Kidney epithelial cell (primary cell): ENCODE results near the gene PRKCA. TPM values are rescaled to one million over a fixed set of nuclear protein-coding genes. Genes with fewer than 3 reads are reported as not detected.

Experiments used
- DNase-seq: peaks from one replicate; pipeline ENCODE4 v3.0.0-alpha.2; 2010; ENCODE audit warnings: low read depth
- H3K27me3 ChIP-seq: 2 replicates; pipeline ENCODE4 v1.6.0; 2011; ENCODE audit warnings: low read length; ENCODE audit not compliant: control insufficient read depth, insufficient read depth
- H3K36me3 ChIP-seq: 2 replicates; pipeline ENCODE4 v1.5.1; 2011; ENCODE audit warnings: low read length; ENCODE audit not compliant: control insufficient read depth, insufficient read depth
- H3K4me3 ChIP-seq: 2 replicates; pipeline ENCODE4 v1.5.1; 2011; ENCODE audit warnings: low read depth, mild to moderate bottlenecking, control low read depth, low read length
- total RNA-seq: library from RNA; depleted of rRNA; stranded (reverse); fragments of >200 nt; gene quantifications from 2 replicates; pipeline ENCODE4 v1.2.3, GENCODE V29; 2015
- TF ChIP-seq, protein P1 (sequence below): IDR thresholded peaks from 2 replicates; pipeline ENCODE4 v1.5.1; 2011; ENCODE audit warnings: mild to moderate bottlenecking, moderate library complexity, low read length, control low read depth, inconsistent platforms; ENCODE audit not compliant: insufficient read depth, poor library complexity, severe bottlenecking

The PRKCA gene
- total RNA-seq, 1 donor from 2014 or later, result 5.7 TPM

DNA sequence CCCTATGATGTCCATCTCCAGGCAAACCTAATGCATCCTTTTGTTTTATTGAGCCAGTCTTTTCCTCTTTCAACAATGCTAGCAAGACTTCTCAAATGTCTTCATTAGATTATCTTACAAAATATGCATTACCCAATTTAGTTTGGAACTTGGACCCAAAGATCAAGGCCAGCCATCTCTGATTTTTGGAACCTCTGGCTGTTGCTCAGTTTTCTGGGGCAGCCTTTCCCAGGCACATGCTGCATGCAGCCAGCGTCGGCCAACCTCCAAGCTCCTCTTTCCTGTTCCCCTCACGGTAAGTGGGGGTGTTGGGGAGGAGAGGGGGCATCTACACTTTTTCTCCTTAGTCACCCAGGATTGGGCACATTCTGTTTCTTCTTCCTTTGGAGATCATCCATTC lies 189.3 kb downstream of the PRKCA start:
- Histone ChIP-seq H3K36me3 (no peaks in the 10 kb centered on the region), H3K27me3 (no peaks in the 10 kb centered on the region), H3K4me3 (no peak overlapping the region)
- no peak for DNase-seq
- TF ChIP-seq, protein P1, sequence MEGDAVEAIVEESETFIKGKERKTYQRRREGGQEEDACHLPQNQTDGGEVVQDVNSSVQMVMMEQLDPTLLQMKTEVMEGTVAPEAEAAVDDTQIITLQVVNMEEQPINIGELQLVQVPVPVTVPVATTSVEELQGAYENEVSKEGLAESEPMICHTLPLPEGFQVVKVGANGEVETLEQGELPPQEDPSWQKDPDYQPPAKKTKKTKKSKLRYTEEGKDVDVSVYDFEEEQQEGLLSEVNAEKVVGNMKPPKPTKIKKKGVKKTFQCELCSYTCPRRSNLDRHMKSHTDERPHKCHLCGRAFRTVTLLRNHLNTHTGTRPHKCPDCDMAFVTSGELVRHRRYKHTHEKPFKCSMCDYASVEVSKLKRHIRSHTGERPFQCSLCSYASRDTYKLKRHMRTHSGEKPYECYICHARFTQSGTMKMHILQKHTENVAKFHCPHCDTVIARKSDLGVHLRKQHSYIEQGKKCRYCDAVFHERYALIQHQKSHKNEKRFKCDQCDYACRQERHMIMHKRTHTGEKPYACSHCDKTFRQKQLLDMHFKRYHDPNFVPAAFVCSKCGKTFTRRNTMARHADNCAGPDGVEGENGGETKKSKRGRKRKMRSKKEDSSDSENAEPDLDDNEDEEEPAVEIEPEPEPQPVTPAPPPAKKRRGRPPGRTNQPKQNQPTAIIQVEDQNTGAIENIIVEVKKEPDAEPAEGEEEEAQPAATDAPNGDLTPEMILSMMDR, result no peak

DNA sequence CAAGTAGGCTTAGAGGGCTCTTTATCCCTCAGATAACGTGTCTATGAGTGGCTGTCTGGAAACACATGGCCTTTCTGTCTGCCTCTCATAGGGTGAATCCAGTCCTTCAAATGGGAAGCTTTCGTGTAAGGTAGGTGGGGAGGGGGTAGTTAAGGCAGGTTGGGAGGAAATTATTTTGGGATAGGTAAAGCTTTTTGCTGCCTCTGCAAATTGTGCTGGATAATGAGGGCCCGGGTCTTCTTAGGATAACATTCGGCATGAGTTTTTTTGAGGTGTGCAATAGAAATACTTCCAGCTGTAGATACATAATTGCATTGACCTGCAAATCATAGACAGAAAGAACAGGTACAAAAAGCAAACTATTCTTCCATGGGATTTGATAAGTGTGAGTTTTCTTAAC lies 189.7 kb downstream of the PRKCA start:
- DNase-seq, result no peak
- Histone ChIP-seq H3K36me3 (no peaks in the 10 kb centered on the region), H3K27me3 (no peaks in the 10 kb centered on the region), H3K4me3 (no peak overlapping the region)
- TF ChIP-seq, protein P1, result no peak

DNA sequence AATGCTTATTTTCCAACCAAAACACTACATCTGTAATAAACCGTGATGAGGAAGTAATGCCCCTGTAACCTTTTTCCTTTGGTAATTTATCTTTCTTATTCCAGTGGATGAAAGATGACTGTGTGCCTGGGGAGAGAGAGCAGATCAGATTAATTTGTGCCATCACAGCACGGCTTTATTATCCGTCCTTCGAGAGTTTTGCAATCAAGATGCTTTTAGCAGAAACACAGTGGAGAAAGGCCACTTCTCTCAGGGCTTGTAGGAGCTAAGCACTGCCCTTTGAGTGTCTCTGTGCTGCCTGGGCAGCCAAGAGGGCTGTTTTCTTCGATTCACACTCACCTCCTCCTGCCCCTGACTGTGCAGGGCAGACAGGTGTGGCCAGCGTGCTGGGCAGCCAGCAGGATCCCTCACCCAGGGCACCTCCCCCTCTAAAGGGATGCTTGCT lies 190.2 kb downstream of the PRKCA start:
- TF ChIP-seq, protein P1, result no peak
- no peaks in the 10 kb centered on the region for H3K27me3 ChIP-seq
- no peak for DNase-seq
- no peaks in the 10 kb centered on the region for H3K36me3 ChIP-seq
- H3K4me3 ChIP-seq, result no peak overlapping the region

DNA sequence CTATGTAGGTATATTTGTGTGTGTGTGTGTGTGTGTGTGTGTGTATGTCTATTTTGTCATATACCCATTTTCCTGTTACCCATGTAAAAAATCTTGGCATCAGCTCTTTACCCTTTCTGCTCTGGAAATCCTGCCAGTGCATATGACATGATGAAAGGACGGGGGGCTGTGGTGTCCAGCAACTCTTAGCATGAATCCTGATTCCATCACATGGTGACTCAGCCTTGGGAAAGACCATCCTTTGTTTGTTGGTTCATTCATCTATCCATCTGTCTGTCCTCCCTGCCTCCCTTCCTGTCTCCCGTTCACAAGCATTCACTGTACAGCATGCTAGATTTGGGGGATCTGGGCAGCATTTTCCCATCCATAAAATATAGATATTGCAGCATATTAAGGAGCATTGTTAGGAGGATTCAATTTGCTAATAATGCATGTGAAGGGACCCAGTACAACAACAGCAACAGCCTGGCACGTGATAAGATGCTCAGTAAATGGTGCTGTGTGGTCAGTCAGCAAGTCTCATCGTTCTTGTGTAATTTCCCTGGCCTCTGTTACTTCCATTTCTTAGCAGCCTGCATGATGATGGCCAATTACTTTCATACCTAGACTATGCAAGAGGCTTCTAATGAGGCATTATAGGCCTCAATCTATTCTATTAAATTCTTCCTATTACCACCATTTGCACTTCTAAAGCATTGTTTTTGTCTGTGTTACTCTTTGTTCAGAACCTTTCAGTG lies 191.0 kb downstream of the PRKCA start:
- DNase-seq, result no peak
- Histone ChIP-seq H3K36me3 (no peaks in the 10 kb centered on the region), H3K27me3 (no peaks in the 10 kb centered on the region), H3K4me3 (no peak overlapping the region)
- TF ChIP-seq, protein P1, result no peak

DNA sequence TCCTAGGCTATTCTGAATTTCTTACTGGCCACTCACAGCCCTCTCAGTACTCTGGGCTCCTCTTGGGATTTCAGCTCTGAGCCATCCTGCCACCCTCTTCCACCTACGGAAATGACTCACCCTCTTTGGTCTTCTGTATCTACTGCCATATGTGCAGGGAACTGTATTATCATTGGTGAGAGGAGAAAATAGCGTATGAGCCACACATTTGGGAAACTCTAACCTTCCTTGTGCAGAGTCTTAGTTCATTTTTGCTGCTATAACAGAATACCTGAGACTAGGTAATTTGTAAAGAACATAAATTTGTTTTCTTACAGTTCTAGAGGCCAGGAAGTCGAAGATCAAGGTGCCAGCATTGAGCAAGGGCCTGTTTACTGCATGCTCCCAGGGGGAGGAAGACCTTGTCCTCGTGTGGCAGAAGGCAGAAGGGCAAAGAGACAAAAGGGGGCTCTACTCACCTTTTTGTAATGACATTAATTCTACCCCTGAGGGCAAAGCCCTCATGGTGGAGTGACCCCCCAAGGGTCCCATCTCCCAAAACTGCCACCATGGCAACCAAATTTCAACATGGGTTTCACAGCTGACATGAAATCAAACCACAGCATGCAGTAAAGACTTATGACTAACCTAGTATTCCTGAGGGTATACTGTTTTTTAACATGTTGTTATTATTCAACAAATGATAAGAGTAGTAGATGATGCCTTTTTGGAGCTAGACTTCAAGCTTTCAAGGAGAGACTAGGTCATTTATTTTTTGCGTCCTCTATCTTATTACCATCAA lies 191.8 kb downstream of the PRKCA start:
- Histone ChIP-seq H3K4me3 (no peak overlapping the region), H3K27me3 (no peaks in the 10 kb centered on the region), H3K36me3 (no peaks in the 10 kb centered on the region)
- TF ChIP-seq, protein P1, result no peak
- DNase-seq, result peak; percentile 53
